H1 (cell line): ENCODE measurements around the gene GGA2. TPM values are rescaled to one million over a fixed set of nuclear protein-coding genes. Genes with fewer than 3 reads are reported as not detected.

Experiments used
- CTCF ChIA-PET: fragments of 300-600 bp; sonication (Branson Sonifier 250); formaldehyde crosslinking; loops from one replicate; lab custom pipeline; 2021; ENCODE audit not compliant: partially characterized antibody; lab: Charles Lee
- POLR2A ChIA-PET: fragments of 300-600 bp; sonication (Branson Sonifier 250); formaldehyde crosslinking; loops from one replicate; lab custom pipeline; 2021; ENCODE audit warnings: inconsistent platforms; ENCODE audit not compliant: partially characterized antibody; lab: Charles Lee
- DNase-seq, 2 experiments: peaks; one replicate each; pipeline versions ENCODE4 v3.0.0 to v3.0.0-alpha.2; 2010 to 2022; ENCODE audit warnings: low spot score in 2 of 2, low read depth in 1 of 2, mixed read lengths in 1 of 2
- FAIRE-seq: peaks from 2 replicates; lab custom pipeline; 2011; peaks lifted over from hg19 to GRCh38; lab: Jason Lieb, UNC
- H2AFZ ChIP-seq: 2 replicates; pipeline ENCODE4 v1.8.1; 2012; ENCODE audit warnings: low read length, inconsistent platforms
- H2AK5ac ChIP-seq: 2 replicates; pipeline ENCODE4 v1.6.1; 2013; ENCODE audit warnings: low read depth, low read length
- H2BK120ac ChIP-seq: replicated peaks from 2 replicates; pipeline ENCODE3; 2013; ENCODE audit warnings: low read depth, low read length, inconsistent platforms
- H2BK12ac ChIP-seq: 2 replicates; pipeline ENCODE4 v1.6.1; 2013; ENCODE audit warnings: low read depth, low read length
- H2BK15ac ChIP-seq: 2 replicates; pipeline ENCODE4 v1.6.1; 2013; ENCODE audit warnings: low read length
- H2BK20ac ChIP-seq: 2 replicates; pipeline ENCODE4 v1.6.1; 2013; ENCODE audit warnings: low read length
- H2BK5ac ChIP-seq: 2 replicates; pipeline ENCODE4 v1.6.1; 2013; ENCODE audit warnings: low read depth, low read length
- H3K14ac ChIP-seq: 2 replicates; pipeline ENCODE4 v1.6.1; 2013; ENCODE audit warnings: inconsistent platforms; ENCODE audit not compliant: insufficient read length
- H3K18ac ChIP-seq: 2 replicates; pipeline ENCODE4 v1.6.1; 2013; ENCODE audit warnings: low read length; ENCODE audit errors: extremely low read depth
- H3K23ac ChIP-seq: 2 replicates; pipeline ENCODE4 v1.6.1; 2013; ENCODE audit warnings: inconsistent platforms; ENCODE audit not compliant: insufficient read length
- H3K23me2 ChIP-seq: 2 replicates; pipeline ENCODE4 v1.6.1; 2013; ENCODE audit warnings: low read depth, low read length
- H3K27ac ChIP-seq: 2 replicates; pipeline ENCODE4 v1.6.1; 2011; ENCODE audit warnings: low read depth, low read length, inconsistent platforms
- H3K27me3 ChIP-seq, 4 experiments: replicated peaks in 1 of 4; 1 replicate in 1 of 4; 2 replicates in 3 of 4; pipeline versions ENCODE4 v1.6.1 to v1.8.1; 2011 to 2013; ENCODE audit warnings: low read length in 3 of 4, mild to moderate bottlenecking in 3 of 4, inconsistent platforms in 2 of 4, mixed read lengths in 2 of 4, moderate library complexity in 1 of 4; ENCODE audit not compliant: control insufficient read depth in 3 of 4, insufficient read depth in 3 of 4; ENCODE audit errors: extremely low read depth in 1 of 4
- H3K36me3 ChIP-seq, 4 experiments: 2 replicates each; pipeline versions ENCODE4 v1.6.1 to v1.8.1; 2011 to 2013; ENCODE audit warnings: mild to moderate bottlenecking in 4 of 4, low read length in 3 of 4, moderate library complexity in 2 of 4, control low read depth in 1 of 4, inconsistent platforms in 1 of 4; ENCODE audit not compliant: insufficient read depth in 4 of 4, control insufficient read depth in 2 of 4
- H3K4ac ChIP-seq: replicated peaks from 2 replicates; pipeline ENCODE3; 2013; ENCODE audit warnings: low read length, low read depth, mixed read lengths, inconsistent platforms; ENCODE audit not compliant: insufficient read length
- H3K4me1 ChIP-seq, 4 experiments: replicated peaks in 1 of 4; 1 replicate in 1 of 4; 2 replicates in 3 of 4; pipeline versions ENCODE4 v1.6.1 to v1.8.1; 2011 to 2013; ENCODE audit warnings: low read length in 3 of 4, inconsistent platforms in 2 of 4, mixed read lengths in 1 of 4; ENCODE audit not compliant: insufficient read depth in 4 of 4, control insufficient read depth in 3 of 4
- H3K4me2 ChIP-seq, 2 experiments: 2 replicates each; pipeline versions ENCODE4 v1.6.1 to v1.8.1; 2011 to 2013; ENCODE audit warnings: low read depth in 2 of 2, low read length in 2 of 2, control low read depth in 1 of 2, inconsistent platforms in 1 of 2, mild to moderate bottlenecking in 1 of 2; ENCODE audit not compliant: insufficient read depth in 1 of 2
- H3K4me3 ChIP-seq, 4 experiments: fragments of 200-600, 300-600 bp in 1 of 4; sonication (generic), shearing (Covaris generic), sonication (Bioruptor Twin) in 1 of 4; 2 replicates each; pipeline versions ENCODE4 v1.5.1 to v1.8.1; 2011 to 2016; ENCODE audit warnings: low read length in 4 of 4, low read depth in 3 of 4, control low read depth in 2 of 4, inconsistent platforms in 2 of 4, mild to moderate bottlenecking in 2 of 4, mixed read lengths in 1 of 4, moderate library complexity in 1 of 4; ENCODE audit not compliant: insufficient read depth in 2 of 4; ENCODE audit errors: extremely low read depth in 1 of 4
- H3K56ac ChIP-seq: replicated peaks from 2 replicates; pipeline ENCODE3; 2013; ENCODE audit warnings: low read depth, mild to moderate bottlenecking, mixed read lengths, low read length, inconsistent platforms; ENCODE audit not compliant: insufficient read length
- H3K79me1 ChIP-seq: 2 replicates; pipeline ENCODE4 v1.6.1; 2013; ENCODE audit warnings: low read depth, low read length, control low read depth
- H3K79me2 ChIP-seq, 2 experiments: 2 replicates each; pipeline versions ENCODE4 v1.6.1 to v1.8.1; 2012 to 2013; ENCODE audit warnings: low read length in 2 of 2, mild to moderate bottlenecking in 2 of 2, inconsistent platforms in 1 of 2; ENCODE audit not compliant: insufficient read depth in 2 of 2, control insufficient read depth in 1 of 2
- H3K9ac ChIP-seq, 4 experiments: replicated peaks in 1 of 4; 1 replicate in 1 of 4; 2 replicates in 3 of 4; pipeline versions ENCODE4 v1.6.1 to v1.8.1; 2011 to 2013; ENCODE audit warnings: low read depth in 3 of 4, low read length in 3 of 4, control low read depth in 2 of 4, mild to moderate bottlenecking in 2 of 4, moderate library complexity in 2 of 4, inconsistent platforms in 1 of 4; ENCODE audit errors: extremely low read depth in 1 of 4
- H3K9me3 ChIP-seq, 2 experiments: 2 replicates each; pipeline versions ENCODE4 v1.6.1 to v1.8.1; 2012 to 2013; ENCODE audit warnings: mild to moderate bottlenecking in 2 of 2, moderate library complexity in 2 of 2, control low read depth in 1 of 2, inconsistent platforms in 1 of 2, low read depth in 1 of 2, low read length in 1 of 2, mixed read lengths in 1 of 2; ENCODE audit not compliant: insufficient read depth in 2 of 2
- H4K20me1 ChIP-seq, 2 experiments: replicated peaks in 1 of 2; 2 replicates each; pipeline versions ENCODE3 to v1.8.1; 2011 to 2013; ENCODE audit warnings: inconsistent platforms in 2 of 2, low read length in 2 of 2, mild to moderate bottlenecking in 1 of 2; ENCODE audit not compliant: insufficient read depth in 2 of 2, control insufficient read depth in 1 of 2
- H4K5ac ChIP-seq: 2 replicates; pipeline ENCODE4 v1.6.1; 2013; ENCODE audit warnings: low read length, low read depth, mixed read lengths, inconsistent platforms; ENCODE audit not compliant: insufficient read length
- H4K8ac ChIP-seq: 2 replicates; pipeline ENCODE4 v1.8.0; 2013; ENCODE audit warnings: mild to moderate bottlenecking, moderate library complexity, low read length, inconsistent platforms; ENCODE audit not compliant: insufficient read depth; ENCODE audit errors: extremely low read depth
- H4K91ac ChIP-seq: replicated peaks from 2 replicates; pipeline ENCODE3; 2013; ENCODE audit warnings: low read length, mixed read lengths, inconsistent platforms; ENCODE audit not compliant: insufficient read length
- TCF12 ChIP-seq: IDR thresholded peaks from 2 replicates; pipeline ENCODE4 v1.6.1; 2011; ENCODE audit warnings: low read depth, mild to moderate bottlenecking, low read length
- WGBS, 2 experiments: shearing (Covaris generic) in 1 of 2; methylation state at CpG; one replicate each; pipeline versions ENCODE4 v1.1.6 to v1.1.7; 2013 to 2015; ENCODE audit warnings: low lambda C conversion rate in 2 of 2, mixed read lengths in 2 of 2, inconsistent platforms in 1 of 2, low coverage in 1 of 2, missing lambda C conversion rate in 1 of 2; ENCODE audit not compliant: insufficient replicate concordance in 2 of 2, insufficient coverage in 1 of 2, insufficient read length in 1 of 2; ENCODE audit errors: extremely low coverage in 1 of 2, missing lambda C conversion rate in 1 of 2; 5-methylcytosine and 5-hydroxymethylcytosine counted together
- polyA plus RNA-seq, 7 experiments: library from polyadenylated mRNA; depleted of rRNA in 3 of 7; stranded (reverse) in 5 of 7; unstranded in 2 of 7; fragments of >200 nt in 5 of 7; fragments of 200-250 nt in 2 of 7; gene quantifications; 1 replicate in 5 of 7; 2 replicates in 1 of 7; 4 replicates in 1 of 7; pipeline versions ENCODE4 v1.2.1 to v1.2.3, GENCODE V29; 2011 to 2013; ENCODE audit warnings: missing spikeins in 2 of 7, mixed read lengths in 2 of 7
- total RNA-seq: library from RNA; stranded (reverse); fragmentation: NEBNext Ultra II Directional; extraction: Animal tissue kit (Norgen Biotek cat#: 25700); gene quantifications from 2 replicates; pipeline ENCODE4 v1.2.1, GENCODE V29; 2021

GGA2 gene
- total and polyA plus RNA-seq, 2 of the 8 experiments (the other 6 are each of a cell fraction or from before 2014, with no cell fraction given): 65.8 to 114 TPM

GRCh38 chr16:23523321-23523720 lies 13.0 kb upstream of the GGA2 start:
- no peak overlapping the region for H2BK20ac ChIP-seq
- no peak overlapping the region for H3K18ac ChIP-seq
- H2BK120ac ChIP-seq: no peak overlapping the region
- no peaks in the 10 kb centered on the region for H3K79me1 ChIP-seq
- H4K8ac ChIP-seq: no peak overlapping the region
- H3K14ac ChIP-seq: no peak overlapping the region
- no peak overlapping the region for H3K4me2 ChIP-seq
- no peak for FAIRE-seq
- no peak for DNase-seq
- no peak overlapping the region for H2AK5ac ChIP-seq
- H2AFZ ChIP-seq: no peak overlapping the region
- peaks cover 2 to 4% of the 10 kb centered on the region in 2 experiments for H4K20me1 ChIP-seq
- no peak overlapping the region for H2BK5ac ChIP-seq
- no peak overlapping the region for H4K5ac ChIP-seq
- H2BK15ac ChIP-seq: no peak overlapping the region
- no peak overlapping the region for H3K4me3 ChIP-seq
- H3K4me1 ChIP-seq: no peaks in the 10 kb centered on the region
- peaks cover 19 to 50% (median 47%) of the 10 kb centered on the region in 4 experiments for H3K36me3 ChIP-seq
- H3K23ac ChIP-seq: no peak overlapping the region
- ChIA-PET POLR2A (interaction anchor here (1.9 kb wide), 1 partner anchor 13 kb away, joined by 15 read pairs; the partner anchor contains the start of gene GGA2), CTCF (interaction anchor here (0.9 kb wide), 1 partner anchor 317 kb away, joined by 3 read pairs; no protein-coding TSS in a partner anchor)
- 89% methylated on average over 6 of the region's 6 CpGs; no CpG with 5 or more reads in 1 of the 2 experiments for WGBS, 2 experiments
- H3K9me3 ChIP-seq: no peaks in the 10 kb centered on the region
- H3K9ac ChIP-seq: no peak overlapping the region
- H2BK12ac ChIP-seq: no peak overlapping the region
- H3K23me2 ChIP-seq: no peaks in the 10 kb centered on the region
- H4K91ac ChIP-seq: no peak overlapping the region
- no peak for TF ChIP-seq TCF12
- no peaks in the 10 kb centered on the region; a peak in 1 of 7 replicates for H3K27me3 ChIP-seq
- H3K4ac ChIP-seq: no peak overlapping the region
- no peak overlapping the region for H3K56ac ChIP-seq
- H3K79me2 ChIP-seq: no peaks in the 10 kb centered on the region
- H3K27ac ChIP-seq: no peak overlapping the region
